GM19099 (cell line): ENCODE measurements around the gene GPR143.

Experiments used
- POLR2A ChIP-seq: IDR thresholded peaks from 3 replicates; pipeline ENCODE4 v1.6.1; 2011; ENCODE audit warnings: low read depth; ENCODE audit not compliant: insufficient read length; ENCODE audit errors: extremely low read depth

The GPR143 gene

GRCh38 chrX:9701790-9702189 lies 63.9 kb downstream of the GPR143 start:
- TF ChIP-seq POLR2A, result no peak

- no peak for TF ChIP-seq POLR2A
Measured at GRCh38 chrX:9700555-9700954, 65.1 kb downstream of the GPR143 start.

GRCh38 chrX:9698576-9698975 lies 67.1 kb downstream of the GPR143 start:
- TF ChIP-seq POLR2A, result no peak

GRCh38 chrX:9693307-9694001 lies 72.2 kb downstream of the GPR143 start:
- no peak for TF ChIP-seq POLR2A

GRCh38 chrX:9690046-9690445 lies 75.6 kb downstream of the GPR143 start:
- no peak for TF ChIP-seq POLR2A

- no peak for TF ChIP-seq POLR2A
Measured at GRCh38 chrX:9688833-9689232, 76.8 kb downstream of the GPR143 start.

GRCh38 chrX:9687899-9688298 lies 77.7 kb downstream of the GPR143 start:
- TF ChIP-seq POLR2A, result no peak

GRCh38 chrX:9683350-9683749 lies 82.3 kb downstream of the GPR143 start:
- TF ChIP-seq POLR2A, result no peak

- no peak for TF ChIP-seq POLR2A
Measured at GRCh38 chrX:9682861-9683260, 82.8 kb downstream of the GPR143 start.

GRCh38 chrX:9682456-9682855 lies 83.2 kb downstream of the GPR143 start:
- TF ChIP-seq POLR2A, result no peak

GRCh38 chrX:9681422-9681821 lies 84.2 kb downstream of the GPR143 start:
- TF ChIP-seq POLR2A, result no peak

- no peak for TF ChIP-seq POLR2A
Measured at GRCh38 chrX:9681011-9681410, 84.6 kb downstream of the GPR143 start.

GRCh38 chrX:9678215-9678965 lies 87.3 kb downstream of the GPR143 start:
- no peak for TF ChIP-seq POLR2A

- no peak for TF ChIP-seq POLR2A
Measured at GRCh38 chrX:9677098-9677739, 88.4 kb downstream of the GPR143 start.

GRCh38 chrX:9676738-9677097 lies 88.9 kb downstream of the GPR143 start:
- no peak for TF ChIP-seq POLR2A

GRCh38 chrX:9676306-9676705 lies 89.3 kb downstream of the GPR143 start:
- no peak for TF ChIP-seq POLR2A
